ENCODE results near the gene FAM222B.
"Not testable (repeated sequence)": the region's sequence is repeated elsewhere in the genome, so short reads cannot be mapped to it uniquely, and the experiment has no call there.

Gene FAM222B

GRCh38 chr17:28733346-28733745, 109.2 kb downstream of the FAM222B start:
- no peak for DNase-seq (ENCODE audit: low read depth in 1 of 2, low spot score in 1 of 2)
- no peak for TF ChIP-seq JUND (IDR thresholded peaks at IDR 0.05; ENCODE audit: low read depth)
- in situ Hi-C loops (cut with HindIII; ENCODE audit: low pct_unique_long_range_greater_than_20kb, low sequenced_read_pairs): no loop called here

- no peak for TF ChIP-seq JUND (IDR thresholded peaks at IDR 0.05; ENCODE audit: low read depth)
- DNase-seq (ENCODE audit: low read depth in 1 of 2, low spot score in 1 of 2): no peak
- in situ Hi-C loops (cut with HindIII; ENCODE audit: low pct_unique_long_range_greater_than_20kb, low sequenced_read_pairs): no loop called here
Observed at GRCh38 chr17:28729950-28730330, 112.7 kb downstream of the FAM222B start.

DNA sequence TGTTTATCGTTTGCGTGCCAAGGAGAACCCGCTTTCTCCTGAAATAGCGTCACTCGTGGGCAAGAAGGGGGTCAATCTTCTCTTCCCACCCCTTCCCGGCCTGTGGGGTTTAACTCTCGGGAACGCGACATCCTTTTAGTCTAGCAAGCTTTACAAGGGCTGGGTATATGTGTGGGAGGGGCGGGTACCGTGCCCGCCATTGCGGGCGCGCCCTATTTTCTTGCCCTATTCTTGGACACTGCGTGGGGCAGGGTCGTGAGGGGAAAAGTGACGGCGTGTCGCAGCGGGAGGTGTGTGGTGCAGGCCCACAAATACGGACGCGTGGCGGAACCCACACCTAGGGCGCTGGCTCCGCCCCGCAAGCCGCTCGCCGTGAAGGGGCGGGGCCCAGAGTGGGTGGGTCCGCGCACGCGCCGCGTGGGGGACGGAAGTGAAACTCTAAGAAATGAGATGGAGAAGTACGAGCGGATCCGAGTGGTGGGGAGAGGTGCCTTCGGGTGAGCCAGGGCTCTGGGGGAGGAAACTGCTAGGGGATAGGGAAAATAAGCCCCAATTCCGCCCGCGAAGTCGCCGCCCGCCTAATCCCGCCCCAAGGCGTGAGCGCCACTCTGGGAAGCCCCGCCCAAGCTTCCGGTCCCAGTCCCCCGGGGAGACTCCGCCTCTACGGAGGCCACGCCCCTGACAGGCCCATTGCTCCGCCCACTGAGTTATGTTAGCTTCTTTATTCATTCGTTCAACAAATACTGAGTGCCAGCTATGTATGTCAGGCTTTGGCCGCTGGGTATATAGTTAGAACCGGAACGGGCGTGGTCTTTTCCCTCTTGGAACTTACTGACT, 114.0 kb downstream of the FAM222B start, which contains the start of gene NEK8:
TSS of gene NEK8 (plus strand) at position 425 of the 837 bp plus-strand sequence. CDS start at position 451, 26 bp downstream.
- in situ Hi-C loops (cut with HindIII; ENCODE audit: low pct_unique_long_range_greater_than_20kb, low sequenced_read_pairs): no loop called here
- peak; percentile 82 to 100 for DNase-seq (ENCODE audit: low read depth in 1 of 2, low spot score in 1 of 2)
- TF ChIP-seq JUND (IDR thresholded peaks at IDR 0.05; ENCODE audit: low read depth): no peak

DNA sequence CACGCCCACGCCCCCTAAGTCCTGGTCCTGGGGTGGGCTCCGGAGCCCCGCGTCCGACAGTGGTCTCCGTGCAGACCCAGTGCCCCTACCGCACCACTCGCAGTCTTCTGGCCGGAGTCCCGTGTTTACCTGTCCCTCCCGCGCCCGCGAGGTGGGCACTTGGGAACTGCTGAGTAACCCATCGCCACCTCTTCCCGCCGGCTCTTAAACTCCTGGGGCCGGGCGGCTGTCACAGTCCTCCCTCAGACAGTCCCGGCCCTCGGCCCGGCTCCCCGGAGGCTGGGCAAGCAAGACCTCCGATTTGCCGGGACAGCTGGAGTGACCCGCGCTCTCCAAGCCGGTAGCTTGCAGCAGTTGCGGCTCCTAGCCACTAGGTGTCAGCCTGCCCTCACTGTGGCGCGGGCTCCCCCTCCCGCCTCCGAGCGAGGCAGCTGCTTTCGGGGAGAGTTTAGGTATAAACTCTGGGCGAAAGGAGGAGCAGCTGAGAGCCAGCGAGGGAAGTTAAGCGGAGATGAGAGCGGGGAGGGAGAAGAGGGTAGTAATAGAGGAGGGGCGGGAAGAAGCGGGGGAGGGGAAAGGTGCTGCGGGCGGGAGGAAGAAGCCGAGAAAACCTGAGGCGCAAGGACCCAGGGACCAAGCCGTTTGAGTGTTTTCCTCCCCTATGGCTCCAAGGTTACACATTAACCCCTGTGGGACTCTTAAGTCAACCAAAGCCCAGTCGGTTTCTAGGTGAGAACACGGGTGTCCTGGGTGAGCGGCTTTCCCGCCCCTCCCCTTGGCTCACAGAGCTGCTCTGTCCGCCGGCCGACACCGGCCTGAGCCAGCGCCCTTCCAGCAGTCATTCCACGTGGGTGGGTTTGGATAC, 115.7 kb downstream of the FAM222B start:
- peak; percentile 91 to 99 for DNase-seq (ENCODE audit: low read depth in 1 of 2, low spot score in 1 of 2)
- TF ChIP-seq JUND (IDR thresholded peaks at IDR 0.05; ENCODE audit: low read depth): no peak
- in situ Hi-C loops (cut with HindIII; ENCODE audit: low pct_unique_long_range_greater_than_20kb, low sequenced_read_pairs): no loop called here

DNA sequence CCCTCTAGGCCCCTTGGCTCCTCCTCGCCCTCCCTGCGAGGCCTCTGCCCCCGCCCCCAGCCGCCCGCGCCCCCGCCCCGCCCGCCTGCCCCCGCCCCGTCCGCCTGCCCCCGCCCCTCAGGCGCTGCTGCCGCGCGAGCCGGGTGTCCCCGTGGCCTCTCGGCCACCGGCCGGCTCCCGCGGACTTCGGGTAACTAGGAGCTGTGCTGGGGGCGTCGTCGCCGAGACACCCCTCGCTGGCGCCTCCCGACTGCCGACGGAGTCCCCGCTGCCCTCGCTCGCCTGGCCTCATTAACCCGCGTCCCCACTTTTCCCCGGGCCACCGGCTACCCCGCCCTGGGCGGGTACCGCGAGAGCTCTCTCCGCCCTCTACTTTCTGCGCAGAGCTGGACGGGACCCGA, 116.4 kb downstream of the FAM222B start, which contains the start of gene TLCD1:
TSS of gene TLCD1 (minus strand) at position 8 of the 401 bp plus-strand sequence. CDS start 136 bp downstream, outside the sequence.
- in situ Hi-C loops (cut with HindIII; ENCODE audit: low pct_unique_long_range_greater_than_20kb, low sequenced_read_pairs): no loop called here
- no peak for TF ChIP-seq JUND (IDR thresholded peaks at IDR 0.05; ENCODE audit: low read depth)
- peak; percentile 74 to 80 for DNase-seq (ENCODE audit: low read depth in 1 of 2, low spot score in 1 of 2)

DNA sequence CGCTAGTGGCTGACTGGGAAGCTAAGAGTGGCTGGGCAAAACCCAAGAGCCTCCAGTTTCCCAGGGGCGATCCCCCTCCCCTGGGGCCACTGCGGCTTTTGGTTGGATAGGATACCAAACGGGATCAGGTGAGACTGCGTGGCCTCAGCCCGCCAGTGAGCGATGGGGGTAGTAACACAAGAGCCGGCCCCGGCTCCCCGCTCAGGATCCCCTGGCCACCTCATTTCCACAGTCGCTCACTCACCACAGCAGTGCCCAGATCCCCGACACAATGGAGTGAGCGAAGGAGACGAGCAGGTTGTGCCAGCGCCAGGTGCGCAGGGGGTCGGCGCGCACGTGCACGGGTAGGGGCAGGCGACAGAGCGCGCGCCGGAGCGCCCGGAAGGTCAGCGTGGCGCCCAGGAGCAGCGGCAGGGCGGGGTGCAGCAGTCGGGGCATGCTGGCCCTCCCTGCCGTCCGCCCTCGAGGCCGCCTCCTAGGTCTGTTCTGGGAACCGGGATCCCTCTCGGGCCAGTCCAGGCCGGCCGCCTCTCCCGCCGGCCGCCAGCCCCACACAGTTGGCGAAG, 116.8 kb downstream of the FAM222B start:
- DNase-seq (ENCODE audit: low read depth in 1 of 2, low spot score in 1 of 2): peak in 1 of 2 experiments; percentile 88
- in situ Hi-C loops (cut with HindIII; ENCODE audit: low pct_unique_long_range_greater_than_20kb, low sequenced_read_pairs): no loop called here
- no peak for TF ChIP-seq JUND (IDR thresholded peaks at IDR 0.05; ENCODE audit: low read depth)

GRCh38 chr17:28725166-28725659, 117.4 kb downstream of the FAM222B start:
- TF ChIP-seq JUND (IDR thresholded peaks at IDR 0.05; ENCODE audit: low read depth): no peak
- peak in 1 of 2 experiments; percentile 77 for DNase-seq (ENCODE audit: low read depth in 1 of 2, low spot score in 1 of 2)
- in situ Hi-C loops (cut with HindIII; ENCODE audit: low pct_unique_long_range_greater_than_20kb, low sequenced_read_pairs): no loop called here

GRCh38 chr17:28724500-28725165, 118.0 kb downstream of the FAM222B start:
- peak in 1 of 2 experiments; percentile 56 for DNase-seq (ENCODE audit: low read depth in 1 of 2, low spot score in 1 of 2)
- in situ Hi-C loops (cut with HindIII; ENCODE audit: low pct_unique_long_range_greater_than_20kb, low sequenced_read_pairs): no loop called here
- TF ChIP-seq JUND (IDR thresholded peaks at IDR 0.05; ENCODE audit: low read depth): no peak

- DNase-seq (ENCODE audit: low read depth in 1 of 2, low spot score in 1 of 2): peak in 1 of 2 experiments; percentile 82
- in situ Hi-C loops (cut with HindIII; ENCODE audit: low pct_unique_long_range_greater_than_20kb, low sequenced_read_pairs): not testable (repeated sequence)
Observed at GRCh38 chr17:28723836-28724499, 118.6 kb downstream of the FAM222B start.

DNA sequence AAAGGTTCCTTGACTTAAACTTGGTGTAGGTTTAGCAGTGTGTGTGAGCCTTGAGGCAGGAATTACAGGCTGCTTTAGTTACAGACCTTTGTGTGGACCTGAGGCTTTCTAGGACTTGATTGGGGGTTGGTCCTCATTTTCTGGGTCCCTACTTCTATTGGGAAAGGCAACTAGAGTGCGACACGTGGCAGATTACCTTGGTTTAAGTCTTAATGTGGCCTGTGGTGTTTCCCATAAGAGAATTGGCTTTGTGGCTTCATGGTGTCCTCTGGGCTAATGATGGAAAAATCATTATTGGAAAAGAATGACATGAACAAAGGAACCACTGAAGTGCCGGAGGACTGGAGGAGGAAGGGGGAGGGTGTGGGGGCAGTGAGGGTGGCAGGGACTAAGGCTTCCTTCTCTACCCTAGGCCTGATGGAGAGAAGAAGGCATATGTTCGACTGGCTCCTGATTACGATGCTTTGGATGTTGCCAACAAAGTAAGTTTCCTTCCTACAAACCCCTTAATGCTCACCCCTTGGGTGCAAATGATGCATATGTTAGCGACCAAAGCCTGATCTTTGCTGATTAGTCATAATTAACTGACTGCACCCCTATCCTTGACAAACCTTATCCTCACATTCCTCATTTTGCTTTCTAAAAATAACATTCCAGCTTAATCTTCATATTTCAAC, 119.3 kb downstream of the FAM222B start:
- in situ Hi-C loops (cut with HindIII; ENCODE audit: low pct_unique_long_range_greater_than_20kb, low sequenced_read_pairs): no loop called here
- no peak for DNase-seq (ENCODE audit: low read depth in 1 of 2, low spot score in 1 of 2)
- no peak for TF ChIP-seq JUND (IDR thresholded peaks at IDR 0.05; ENCODE audit: low read depth)

Data from T47D (cell line).